ENCODE results near the gene ABI1. TPM values are rescaled to one million over a fixed set of nuclear protein-coding genes. Genes with fewer than 3 reads are reported as not detected.
A peak's percentile ranks its signal among the peaks of the same experiment; 100 is the strongest.

ABI1 gene
- total RNA-seq, 1 donor from 2014 or later = 43.1 TPM

GRCh38 chr10:26832960-26833359 is 27.8 kb downstream of the ABI1 start:
- Mint-ChIP-seq H3K9me3 (peaks cover 14% of the 10 kb centered on the region), H3K4me1 (peaks cover 9% of the 10 kb centered on the region), H3K27me3 (ENCODE audit: insufficient read depth, low read depth) (peaks cover 2% of the 10 kb centered on the region), H3K36me3 (peaks cover 12% of the 10 kb centered on the region), H3K4me3 (no peak overlapping the region), H3K27ac (peak overlapping the region; percentile 26)
- Histone ChIP-seq H3K79me2 (ENCODE audit: low read depth) (peaks cover 99% of the 10 kb centered on the region), H2AFZ (replicated peaks) (no peak overlapping the region), H3K27ac (no peak overlapping the region), H3K4me2 (no peak overlapping the region), H3K36me3 (no peaks in the 10 kb centered on the region), H3K4me1 (peaks cover 12% of the 10 kb centered on the region), H3K4me3 (no peak overlapping the region), H3K9me3 (ENCODE audit: low read depth) (no peaks in the 10 kb centered on the region), H3F3A (ENCODE audit: low read depth) (no peaks in the 10 kb centered on the region), H4K20me1 (ENCODE audit: low read depth) (peaks cover 17% of the 10 kb centered on the region), H3K27me3 (no peaks in the 10 kb centered on the region), H3K9ac (no peak overlapping the region)
- DNase-seq (ENCODE audit: low spot score) = peak; percentile 63
- no peak for TF ChIP-seq EZH2phosphoT487 (IDR thresholded peaks at IDR 0.05)

DNA sequence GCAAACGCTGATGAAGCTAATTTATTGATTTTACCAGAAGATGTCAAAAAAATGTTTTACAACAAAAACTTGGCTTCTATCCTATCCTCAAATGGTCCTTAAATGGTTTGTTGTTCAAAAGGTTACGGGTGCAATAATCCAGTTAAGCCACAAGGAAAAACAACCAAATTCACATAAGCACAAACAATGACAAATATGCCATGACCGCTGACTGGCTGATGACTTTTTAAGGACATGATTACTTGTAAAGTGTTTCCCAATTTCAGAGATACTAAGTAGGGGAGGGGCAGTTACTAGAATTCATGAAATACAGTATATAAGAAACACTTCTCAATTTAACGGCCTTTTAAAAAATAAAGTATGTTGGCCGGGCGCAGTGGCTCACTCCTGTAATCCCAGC is 28.8 kb downstream of the ABI1 start:
- no peak overlapping the region for H3K27ac Mint-ChIP-seq
- Histone ChIP-seq H3K4me2 (no peak overlapping the region), H3K27me3 (no peaks in the 10 kb centered on the region), H3K27ac (no peak overlapping the region), H3K9ac (no peak overlapping the region), H3K4me1 (peaks cover 12% of the 10 kb centered on the region), H4K20me1 (ENCODE audit: low read depth) (peaks cover 19% of the 10 kb centered on the region), H3K9me3 (ENCODE audit: low read depth) (no peaks in the 10 kb centered on the region), H3K4me3 (no peak overlapping the region), H3K36me3 (no peaks in the 10 kb centered on the region), H3F3A (ENCODE audit: low read depth) (no peaks in the 10 kb centered on the region), H3K79me2 (ENCODE audit: low read depth) (peaks cover 93% of the 10 kb centered on the region), H2AFZ (replicated peaks) (no peak overlapping the region)
- H3K4me1 Mint-ChIP-seq = peaks cover 9% of the 10 kb centered on the region
- DNase-seq (ENCODE audit: low spot score) = no peak
- TF ChIP-seq EZH2 (IDR thresholded peaks at IDR 0.05) (no peak), EZH2phosphoT487 (IDR thresholded peaks at IDR 0.05) (no peak)
- TF ChIP-seq, protein P1, sequence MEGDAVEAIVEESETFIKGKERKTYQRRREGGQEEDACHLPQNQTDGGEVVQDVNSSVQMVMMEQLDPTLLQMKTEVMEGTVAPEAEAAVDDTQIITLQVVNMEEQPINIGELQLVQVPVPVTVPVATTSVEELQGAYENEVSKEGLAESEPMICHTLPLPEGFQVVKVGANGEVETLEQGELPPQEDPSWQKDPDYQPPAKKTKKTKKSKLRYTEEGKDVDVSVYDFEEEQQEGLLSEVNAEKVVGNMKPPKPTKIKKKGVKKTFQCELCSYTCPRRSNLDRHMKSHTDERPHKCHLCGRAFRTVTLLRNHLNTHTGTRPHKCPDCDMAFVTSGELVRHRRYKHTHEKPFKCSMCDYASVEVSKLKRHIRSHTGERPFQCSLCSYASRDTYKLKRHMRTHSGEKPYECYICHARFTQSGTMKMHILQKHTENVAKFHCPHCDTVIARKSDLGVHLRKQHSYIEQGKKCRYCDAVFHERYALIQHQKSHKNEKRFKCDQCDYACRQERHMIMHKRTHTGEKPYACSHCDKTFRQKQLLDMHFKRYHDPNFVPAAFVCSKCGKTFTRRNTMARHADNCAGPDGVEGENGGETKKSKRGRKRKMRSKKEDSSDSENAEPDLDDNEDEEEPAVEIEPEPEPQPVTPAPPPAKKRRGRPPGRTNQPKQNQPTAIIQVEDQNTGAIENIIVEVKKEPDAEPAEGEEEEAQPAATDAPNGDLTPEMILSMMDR (IDR thresholded peaks at IDR 0.05) = no peak
- peaks cover 14% of the 10 kb centered on the region for H3K9me3 Mint-ChIP-seq
- no peak overlapping the region for H3K4me3 Mint-ChIP-seq
- H3K36me3 Mint-ChIP-seq = peaks cover 14% of the 10 kb centered on the region
- peaks cover 4% of the 10 kb centered on the region for H3K27me3 Mint-ChIP-seq (ENCODE audit: insufficient read depth, low read depth)

GRCh38 chr10:26829810-26830515 is 30.8 kb downstream of the ABI1 start:
- no peak overlapping the region for H2AFZ ChIP-seq (replicated peaks)
- H3K4me1 ChIP-seq = peaks cover 12% of the 10 kb centered on the region
- no peak overlapping the region for H3K4me3 ChIP-seq
- H3K4me2 ChIP-seq = no peak overlapping the region
- peaks cover 89% of the 10 kb centered on the region for H3K79me2 ChIP-seq (ENCODE audit: low read depth)
- TF ChIP-seq EZH2phosphoT487 (IDR thresholded peaks at IDR 0.05) (no peak), EZH2 (IDR thresholded peaks at IDR 0.05) (no peak)
- TF ChIP-seq, protein P1 (IDR thresholded peaks at IDR 0.05) = no peak
- no peak for DNase-seq (ENCODE audit: low spot score)
- Mint-ChIP-seq H3K27ac (no peak overlapping the region), H3K4me3 (no peak overlapping the region), H3K9me3 (peaks cover 14% of the 10 kb centered on the region), H3K36me3 (peaks cover 10% of the 10 kb centered on the region), H3K4me1 (peaks cover 9% of the 10 kb centered on the region), H3K27me3 (ENCODE audit: insufficient read depth, low read depth) (peaks cover 4% of the 10 kb centered on the region)
- no peak overlapping the region for H3K9ac ChIP-seq
- H3K9me3 ChIP-seq (ENCODE audit: low read depth) = no peaks in the 10 kb centered on the region
- H3K36me3 ChIP-seq = no peaks in the 10 kb centered on the region
- H3K27ac ChIP-seq = no peak overlapping the region
- no peaks in the 10 kb centered on the region for H3F3A ChIP-seq (ENCODE audit: low read depth)
- H4K20me1 ChIP-seq (ENCODE audit: low read depth) = peaks cover 19% of the 10 kb centered on the region
- H3K27me3 ChIP-seq = no peaks in the 10 kb centered on the region

GRCh38 chr10:26824015-26824690 is 36.6 kb downstream of the ABI1 start:
- Histone ChIP-seq H3K4me3 (no peak overlapping the region), H3K4me2 (no peak overlapping the region), H3K36me3 (no peaks in the 10 kb centered on the region), H4K20me1 (ENCODE audit: low read depth) (peaks cover 8% of the 10 kb centered on the region), H3K9me3 (ENCODE audit: low read depth) (no peaks in the 10 kb centered on the region), H2AFZ (replicated peaks) (no peak overlapping the region), H3K27me3 (no peaks in the 10 kb centered on the region), H3K79me2 (ENCODE audit: low read depth) (peaks cover 73% of the 10 kb centered on the region), H3F3A (ENCODE audit: low read depth) (no peaks in the 10 kb centered on the region), H3K9ac (no peak overlapping the region), H3K4me1 (peaks cover 7% of the 10 kb centered on the region), H3K27ac (peak overlapping the region; percentile 3)
- peaks cover 3% of the 10 kb centered on the region for H3K9me3 Mint-ChIP-seq
- DNase-seq (ENCODE audit: low spot score) = no peak
- peaks cover 9% of the 10 kb centered on the region for H3K36me3 Mint-ChIP-seq
- H3K4me1 Mint-ChIP-seq = no peaks in the 10 kb centered on the region
- no peak overlapping the region for H3K4me3 Mint-ChIP-seq
- H3K27me3 Mint-ChIP-seq (ENCODE audit: insufficient read depth, low read depth) = peaks cover 4% of the 10 kb centered on the region
- H3K27ac Mint-ChIP-seq = no peak overlapping the region
- TF ChIP-seq EZH2 (IDR thresholded peaks at IDR 0.05) (no peak), EZH2phosphoT487 (IDR thresholded peaks at IDR 0.05) (no peak)
